SHP77 (cell line): ENCODE results near the gene LUZP1.

Source experiments
- DNase-seq, 2 experiments: peaks; one replicate each; lab custom pipeline; 2025; lab: John Stamatoyannopoulos, UW

The LUZP1 gene

GRCh38 chr1:23084880-23085279, 83.8 kb downstream of the LUZP1 start:
- no peak for DNase-seq

- DNase-seq = no peak
Observed at GRCh38 chr1:23083714-23084480, 84.8 kb downstream of the LUZP1 start.

- no peak for DNase-seq
Observed at GRCh38 chr1:23081376-23081775, 87.3 kb downstream of the LUZP1 start.

GRCh38 chr1:23080885-23081284, 87.8 kb downstream of the LUZP1 start:
- DNase-seq = no peak

GRCh38 chr1:23079025-23079424, 89.6 kb downstream of the LUZP1 start:
- DNase-seq = no peak

- no peak for DNase-seq
Observed at GRCh38 chr1:23074012-23074411, 94.6 kb downstream of the LUZP1 start.

- no peak for DNase-seq
Observed at GRCh38 chr1:23069675-23070074, 99.0 kb downstream of the LUZP1 start.

GRCh38 chr1:23069149-23069548, 99.5 kb downstream of the LUZP1 start:
- DNase-seq = no peak

GRCh38 chr1:23066075-23066474, 102.6 kb downstream of the LUZP1 start:
- DNase-seq = no peak

- no peak for DNase-seq
Observed at GRCh38 chr1:23065385-23065784, 103.3 kb downstream of the LUZP1 start.

- no peak for DNase-seq
Observed at GRCh38 chr1:23062271-23062670, 106.4 kb downstream of the LUZP1 start.

GRCh38 chr1:23057301-23057700, 111.4 kb downstream of the LUZP1 start:
- DNase-seq = no peak

- DNase-seq = no peak
Observed at GRCh38 chr1:23051290-23051909, 117.3 kb downstream of the LUZP1 start.

GRCh38 chr1:23050201-23050600, 118.5 kb downstream of the LUZP1 start:
- DNase-seq = no peak

- no peak for DNase-seq
Observed at GRCh38 chr1:23044035-23044434, 124.6 kb downstream of the LUZP1 start.

- DNase-seq = no peak
Observed at GRCh38 chr1:23040509-23040908, 128.1 kb downstream of the LUZP1 start.

- DNase-seq = no peak
Observed at GRCh38 chr1:23039308-23039826, 129.3 kb downstream of the LUZP1 start.

GRCh38 chr1:23037081-23037740, 131.4 kb downstream of the LUZP1 start:
- DNase-seq = no peak

GRCh38 chr1:23035823-23036452, 132.7 kb downstream of the LUZP1 start:
- DNase-seq = no peak
